NCI-H1105 (cell line): ENCODE results near the gene GALNT17.

Source experiments
- DNase-seq: peaks from one replicate; lab custom pipeline; 2025; lab: John Stamatoyannopoulos, UW

Gene GALNT17

DNA sequence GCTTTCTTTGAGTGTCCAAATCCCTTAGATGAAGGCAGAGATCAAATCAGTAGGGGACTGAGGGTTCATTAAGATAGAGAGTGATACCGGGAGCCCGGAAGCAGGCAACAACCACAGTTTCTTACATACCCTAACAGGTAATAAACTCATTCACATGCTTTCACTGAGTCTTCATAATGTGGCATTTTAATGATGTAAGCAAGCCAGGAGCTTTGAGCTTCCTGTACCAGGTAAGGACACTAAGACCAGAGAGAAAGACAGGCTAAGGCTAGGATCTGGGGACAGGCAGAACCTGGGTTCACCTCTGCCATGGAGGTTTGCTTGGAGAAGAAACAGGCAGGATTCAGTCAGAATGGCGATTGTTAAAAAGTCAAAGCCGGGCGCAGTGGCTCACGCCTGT, 618.3 kb downstream of the GALNT17 start:
- DNase-seq = no peak

DNA sequence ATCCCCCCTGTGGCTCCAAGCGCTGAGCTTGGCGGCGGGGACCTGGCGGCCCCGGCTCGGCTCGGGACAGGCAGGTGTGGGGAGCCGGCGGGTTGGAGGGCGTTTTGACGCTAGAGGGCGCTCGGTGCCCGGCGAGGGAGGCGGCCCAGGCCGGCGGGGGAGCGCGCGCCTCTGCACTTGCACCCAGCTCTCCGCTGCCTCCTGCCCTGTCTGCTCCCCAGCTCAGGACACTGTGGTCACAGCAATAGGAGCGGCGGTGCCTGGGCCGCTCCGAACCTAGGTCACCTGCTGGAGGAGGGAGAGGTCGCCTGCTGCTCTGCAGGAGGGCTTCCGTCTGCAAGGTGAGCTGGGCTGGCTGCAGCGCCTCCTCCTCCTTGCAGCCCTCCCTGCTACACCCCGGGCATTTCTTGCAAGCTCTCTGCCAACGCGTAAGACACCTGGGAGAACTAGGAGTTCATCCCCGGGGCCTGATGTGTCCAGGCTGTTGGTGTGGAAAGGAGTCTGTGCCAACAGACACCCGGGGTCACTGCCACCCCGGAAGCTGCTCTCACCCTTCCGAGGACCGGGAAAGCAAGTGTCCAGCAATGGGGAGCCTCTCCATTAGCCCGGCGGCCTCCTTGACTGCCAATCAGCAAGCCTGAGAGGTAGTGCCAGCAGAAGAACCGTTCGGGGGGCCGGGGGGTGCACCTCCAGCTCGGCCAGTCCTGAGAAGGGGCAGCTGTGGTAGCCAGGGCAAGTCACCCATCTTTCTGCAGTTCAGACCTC, 620.4 kb downstream of the GALNT17 start:
- DNase-seq = peak; percentile 14

DNA sequence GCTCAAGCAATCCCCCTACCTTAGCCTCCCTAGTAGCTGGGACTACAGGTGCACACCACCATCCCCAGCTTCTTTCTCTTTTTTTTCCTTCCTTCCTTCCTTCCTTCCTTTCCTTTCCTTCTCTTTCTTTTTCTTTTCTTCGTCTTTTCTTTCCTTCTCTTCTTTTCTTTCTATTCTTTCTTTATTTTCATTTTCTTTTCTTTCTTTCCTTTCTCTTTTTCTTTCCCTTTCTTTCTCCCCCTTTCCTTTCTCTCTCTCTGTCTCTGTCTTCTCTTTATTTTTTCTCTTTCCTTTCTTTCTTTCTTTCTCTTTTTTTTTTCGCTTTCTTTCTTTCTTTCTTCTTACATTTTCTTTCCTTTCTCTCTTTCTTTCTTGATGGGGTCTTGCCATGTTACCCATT, 621.3 kb downstream of the GALNT17 start:
- no peak for DNase-seq

DNA sequence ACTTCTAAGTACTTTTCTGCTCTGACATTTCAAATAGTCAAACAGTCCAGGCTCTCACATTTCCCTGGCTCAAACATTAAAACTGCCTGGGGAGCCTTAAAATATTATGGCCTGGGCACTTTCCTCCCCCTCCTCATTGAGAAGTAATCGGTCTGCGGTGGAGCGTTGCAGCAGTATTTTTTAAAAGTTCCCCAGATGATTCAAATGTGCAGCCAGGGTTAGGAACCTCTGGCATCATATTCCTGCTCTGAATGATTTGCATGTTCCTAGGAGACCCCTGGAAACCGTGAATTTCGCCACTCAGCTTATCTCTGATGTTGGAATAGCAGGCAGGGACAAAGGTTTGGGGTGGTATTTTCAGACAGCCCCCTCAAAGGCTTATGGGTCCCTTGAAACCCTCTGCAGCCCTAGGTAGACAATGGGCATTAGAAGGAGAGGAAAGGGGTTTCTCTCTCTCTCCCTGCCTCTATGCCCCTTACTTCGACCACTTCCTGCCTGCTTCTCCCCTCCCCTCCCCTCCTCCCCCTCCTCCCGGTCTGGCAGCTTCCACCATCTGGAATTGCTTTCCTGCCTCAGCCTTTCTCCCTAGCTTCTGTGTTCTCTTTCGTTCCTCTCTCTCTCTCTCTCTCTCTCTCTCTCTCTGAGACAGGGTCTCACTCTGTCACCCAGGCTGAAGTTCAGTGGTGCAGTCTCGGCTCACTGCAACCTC, 622.2 kb downstream of the GALNT17 start:
- no peak for DNase-seq

DNA sequence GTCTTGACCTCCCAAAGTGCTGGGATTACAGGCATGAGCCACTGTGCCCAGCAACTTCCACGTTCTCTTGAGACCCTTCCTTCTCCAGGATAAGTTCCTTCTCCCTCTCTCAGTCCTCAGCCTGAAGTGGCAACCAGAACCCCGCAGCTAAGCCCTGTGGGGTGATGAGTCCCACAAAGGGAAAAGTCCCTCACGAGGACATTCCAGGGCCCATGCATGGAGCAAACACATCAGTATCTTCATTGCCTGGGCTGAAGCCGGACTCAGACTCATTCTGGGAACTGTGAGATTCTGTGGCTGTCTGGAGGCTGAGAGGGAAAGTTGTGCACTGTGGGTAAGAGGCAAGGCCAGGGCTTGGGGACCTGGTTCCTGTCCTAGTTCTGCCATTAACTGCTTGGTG, 622.9 kb downstream of the GALNT17 start:
- no peak for DNase-seq

DNA sequence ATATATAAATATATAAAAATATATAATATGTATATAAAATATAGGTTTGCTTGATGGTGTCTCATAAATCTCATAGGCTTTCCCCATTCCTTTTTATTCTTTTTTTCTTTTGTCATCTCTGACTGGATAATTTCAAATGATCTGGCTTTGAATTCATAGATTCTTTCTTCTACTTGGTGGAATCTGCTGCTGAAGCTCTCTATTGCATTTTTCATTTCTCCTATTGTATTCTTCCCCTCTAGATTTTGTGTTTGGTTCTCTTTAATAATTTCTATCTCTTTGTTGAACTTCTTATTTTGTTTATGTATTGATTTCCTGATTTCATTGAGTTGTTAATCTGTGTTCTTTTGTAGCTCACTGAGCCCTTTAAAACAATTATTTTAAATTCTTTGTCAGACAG, 629.4 kb downstream of the GALNT17 start:
- DNase-seq = no peak
